Measurements from ENCODE around the gene LIPI. TPM values are rescaled to one million over a fixed set of nuclear protein-coding genes. Genes with fewer than 3 reads are reported as not detected.

The LIPI gene
- total and polyA plus RNA-seq, 7 donors, result not detected

- Histone ChIP-seq H3K36me3 (ENCODE audit: insufficient read depth in 1 of 2, low read depth in 1 of 2) (no peaks in the 10 kb centered on the region), H3K9me3 (no peaks in the 10 kb centered on the region), H3K4me3 (no peak overlapping the region), H3K27ac (no peak overlapping the region), H3K27me3 (ENCODE audit: insufficient read depth in 3 of 3, low read length in 2 of 3) (no peaks in the 10 kb centered on the region), H3K4me1 (no peaks in the 10 kb centered on the region)
- intact Hi-C loops (cut with DNase I), result no loop called here
- no peak for ATAC-seq
- no peak for DNase-seq
- TF ChIP-seq CTCF (IDR thresholded peaks at IDR 0.05), result no peak
Measured at GRCh38 chr21:14245711-14246110, 35.0 kb upstream of the LIPI start.

- Histone ChIP-seq H3K9me3 (no peaks in the 10 kb centered on the region), H3K4me3 (no peak overlapping the region), H3K36me3 (ENCODE audit: insufficient read depth in 1 of 2, low read depth in 1 of 2) (no peaks in the 10 kb centered on the region), H3K27me3 (ENCODE audit: insufficient read depth in 3 of 3, low read length in 2 of 3) (no peaks in the 10 kb centered on the region), H3K27ac (no peak overlapping the region), H3K4me1 (no peaks in the 10 kb centered on the region)
- ATAC-seq (no peak), DNase-seq (no peak)
- no peak for TF ChIP-seq CTCF (IDR thresholded peaks at IDR 0.05)
- intact Hi-C loops (cut with DNase I), result no loop called here
Measured at GRCh38 chr21:14244911-14245310, 34.2 kb upstream of the LIPI start.

- Histone ChIP-seq H3K9me3 (no peaks in the 10 kb centered on the region), H3K4me3 (no peak overlapping the region), H3K27me3 (ENCODE audit: insufficient read depth in 3 of 3, low read length in 2 of 3) (no peaks in the 10 kb centered on the region), H3K27ac (no peak overlapping the region), H3K4me1 (no peaks in the 10 kb centered on the region), H3K36me3 (ENCODE audit: insufficient read depth in 1 of 2, low read depth in 1 of 2) (no peaks in the 10 kb centered on the region)
- TF ChIP-seq CTCF (IDR thresholded peaks at IDR 0.05), result no peak
- ATAC-seq, result no peak
- intact Hi-C loops (cut with DNase I), result no loop called here
- no peak for DNase-seq
- whole genome bisulfite sequencing, 3 donors, result 24 to 43% (median 39%) methylated on average over 2 of the region's 2 CpGs
Measured at GRCh38 chr21:14243874-14244273, 33.1 kb upstream of the LIPI start.

- Histone ChIP-seq H3K27ac (no peak overlapping the region), H3K4me1 (no peaks in the 10 kb centered on the region), H3K27me3 (ENCODE audit: insufficient read depth in 3 of 3, low read length in 2 of 3) (no peaks in the 10 kb centered on the region), H3K36me3 (ENCODE audit: insufficient read depth in 1 of 2, low read depth in 1 of 2) (no peaks in the 10 kb centered on the region), H3K9me3 (no peaks in the 10 kb centered on the region), H3K4me3 (no peak overlapping the region)
- 39 to 89% (median 78%) methylated on average over 1 of the region's 1 CpG for WGBS, 3 donors
- TF ChIP-seq CTCF (IDR thresholded peaks at IDR 0.05), result no peak
- intact Hi-C loops (cut with DNase I), result no loop called here
- ATAC-seq (no peak), DNase-seq (no peak)
Measured at GRCh38 chr21:14243461-14243860, 32.7 kb upstream of the LIPI start.

- WGBS, 3 donors, result 46 to 51% (median 50%) methylated on average over 2 of the region's 2 CpGs
- no peaks in the 10 kb centered on the region for H3K9me3 ChIP-seq
- no peaks in the 10 kb centered on the region for H3K4me1 ChIP-seq
- intact Hi-C loops (cut with DNase I), result no loop called here
- no peak overlapping the region for H3K27ac ChIP-seq
- H3K36me3 ChIP-seq (ENCODE audit: insufficient read depth in 1 of 2, low read depth in 1 of 2), result no peaks in the 10 kb centered on the region
- H3K27me3 ChIP-seq (ENCODE audit: insufficient read depth in 3 of 3, low read length in 2 of 3), result no peaks in the 10 kb centered on the region
- ATAC-seq (no peak), DNase-seq (no peak)
- no peak overlapping the region for H3K4me3 ChIP-seq
- no peak for TF ChIP-seq CTCF (IDR thresholded peaks at IDR 0.05)
Measured at GRCh38 chr21:14241297-14241696, 30.5 kb upstream of the LIPI start.

All from psoas muscle (tissue), 8 donors.